ENCODE results near the gene MAP6D1.

DNA sequence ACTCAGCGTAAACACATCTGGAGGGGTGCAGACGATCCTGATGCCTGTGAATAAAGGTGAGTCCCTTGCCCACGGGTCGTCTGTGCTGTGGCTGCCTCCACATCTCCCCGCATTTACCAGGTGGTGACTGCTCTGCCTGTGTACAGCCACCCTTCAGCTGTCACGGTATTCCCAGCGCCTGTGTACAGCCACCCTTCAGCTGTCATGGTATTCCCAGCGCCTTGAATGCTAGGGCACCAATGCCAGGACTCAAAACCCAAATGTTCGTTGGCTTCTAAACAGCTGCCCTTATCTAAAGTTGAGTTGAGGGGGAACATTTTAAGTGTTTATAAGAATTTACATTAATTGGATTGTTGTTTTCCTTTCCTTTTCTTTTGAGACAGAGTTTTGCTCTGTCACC, 27.4 kb downstream of the MAP6D1 start:
- TF ChIP-seq, protein P1, sequence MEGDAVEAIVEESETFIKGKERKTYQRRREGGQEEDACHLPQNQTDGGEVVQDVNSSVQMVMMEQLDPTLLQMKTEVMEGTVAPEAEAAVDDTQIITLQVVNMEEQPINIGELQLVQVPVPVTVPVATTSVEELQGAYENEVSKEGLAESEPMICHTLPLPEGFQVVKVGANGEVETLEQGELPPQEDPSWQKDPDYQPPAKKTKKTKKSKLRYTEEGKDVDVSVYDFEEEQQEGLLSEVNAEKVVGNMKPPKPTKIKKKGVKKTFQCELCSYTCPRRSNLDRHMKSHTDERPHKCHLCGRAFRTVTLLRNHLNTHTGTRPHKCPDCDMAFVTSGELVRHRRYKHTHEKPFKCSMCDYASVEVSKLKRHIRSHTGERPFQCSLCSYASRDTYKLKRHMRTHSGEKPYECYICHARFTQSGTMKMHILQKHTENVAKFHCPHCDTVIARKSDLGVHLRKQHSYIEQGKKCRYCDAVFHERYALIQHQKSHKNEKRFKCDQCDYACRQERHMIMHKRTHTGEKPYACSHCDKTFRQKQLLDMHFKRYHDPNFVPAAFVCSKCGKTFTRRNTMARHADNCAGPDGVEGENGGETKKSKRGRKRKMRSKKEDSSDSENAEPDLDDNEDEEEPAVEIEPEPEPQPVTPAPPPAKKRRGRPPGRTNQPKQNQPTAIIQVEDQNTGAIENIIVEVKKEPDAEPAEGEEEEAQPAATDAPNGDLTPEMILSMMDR (conservative IDR thresholded peaks at IDR 0.05 in 1 of 2, IDR thresholded peaks at IDR 0.05 in 1 of 2; ENCODE audit: extremely low read depth in 1 of 2, insufficient read depth in 1 of 2, low read depth in 1 of 2, low read length in 2 of 2), result no peak
- no peak for TF ChIP-seq EZH2 (IDR thresholded peaks at IDR 0.05; ENCODE audit: borderline replicate concordance, low read length)
